Fibroblast of gingiva (primary cell): ENCODE data around the gene HS2ST1.
"Not testable (repeated sequence)": the region's sequence is repeated elsewhere in the genome, so short reads cannot be mapped to it uniquely, and the experiment has no call there.

ENCODE experiments used
- DNase-seq: peaks from one replicate; pipeline ENCODE4 v3.0.0-alpha.2; 2011; ENCODE audit warnings: low read depth

HS2ST1 gene

DNA sequence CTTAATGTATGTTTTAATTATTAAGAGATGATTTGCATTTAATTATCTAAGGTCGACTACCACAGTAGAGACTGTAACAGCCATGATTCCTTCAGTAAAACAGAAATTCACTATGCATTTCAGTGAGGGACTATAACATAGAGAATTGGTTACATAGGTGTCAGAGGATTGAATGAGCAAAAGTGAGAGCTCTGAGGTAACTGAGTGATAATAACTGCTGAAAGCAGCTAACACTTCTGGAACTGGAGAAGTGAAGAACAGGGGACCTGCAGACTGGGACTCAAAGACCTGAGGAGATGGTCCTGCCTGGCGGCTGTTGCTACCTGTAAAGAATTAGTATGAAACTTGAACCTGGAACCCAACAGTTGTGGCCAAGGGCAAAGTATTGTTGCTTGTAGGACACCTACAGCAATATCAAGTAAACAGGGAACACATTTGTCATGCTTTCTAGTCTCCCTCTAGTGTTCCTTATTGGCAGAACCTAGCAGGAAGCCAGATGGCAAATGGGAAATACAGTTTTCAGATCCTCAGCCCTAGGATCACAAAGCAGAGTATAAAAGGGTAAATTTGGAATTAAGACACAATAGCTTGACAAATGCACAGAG is 110.6 kb downstream of the HS2ST1 start:
- peak; percentile 17 for DNase-seq

DNA sequence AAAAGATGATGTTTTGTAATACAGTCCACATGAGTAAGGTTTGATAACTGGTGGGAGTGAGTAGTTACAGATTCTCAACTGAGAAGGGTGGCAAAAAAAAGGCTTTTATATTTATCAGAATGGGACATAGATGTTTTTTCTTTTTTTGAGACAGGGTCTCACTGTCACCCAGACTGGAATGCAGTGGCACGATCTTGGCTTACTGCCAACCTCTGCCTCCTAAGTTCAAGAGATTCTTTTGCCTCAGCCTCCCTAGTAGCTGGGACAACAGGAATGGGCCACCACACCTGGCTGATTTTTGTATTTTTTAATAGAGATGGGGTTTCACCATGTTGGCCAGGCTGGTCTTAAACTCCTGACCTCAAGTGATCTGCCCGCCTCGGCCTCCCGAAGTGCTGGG is 113.1 kb downstream of the HS2ST1 start:
- not testable (repeated sequence) for DNase-seq

DNA sequence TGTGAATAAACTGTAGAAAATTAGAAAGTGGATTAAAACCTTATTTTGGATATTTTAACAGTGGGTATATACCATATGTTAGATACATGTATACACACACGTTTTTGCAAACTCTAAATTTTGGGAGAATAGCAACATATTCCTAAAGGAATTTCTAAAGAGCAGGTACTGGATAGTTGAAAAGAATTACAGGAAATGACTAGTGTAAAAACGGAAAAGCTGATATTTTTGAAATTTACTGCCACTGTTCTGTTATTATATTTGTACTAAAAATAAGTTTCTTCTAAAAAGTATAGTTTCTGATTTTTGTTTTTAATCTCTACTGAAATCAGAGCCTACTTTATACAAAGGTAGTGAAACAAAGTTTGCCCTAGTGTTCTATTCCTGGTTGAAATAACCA is 114.1 kb downstream of the HS2ST1 start:
- no peak for DNase-seq

DNA sequence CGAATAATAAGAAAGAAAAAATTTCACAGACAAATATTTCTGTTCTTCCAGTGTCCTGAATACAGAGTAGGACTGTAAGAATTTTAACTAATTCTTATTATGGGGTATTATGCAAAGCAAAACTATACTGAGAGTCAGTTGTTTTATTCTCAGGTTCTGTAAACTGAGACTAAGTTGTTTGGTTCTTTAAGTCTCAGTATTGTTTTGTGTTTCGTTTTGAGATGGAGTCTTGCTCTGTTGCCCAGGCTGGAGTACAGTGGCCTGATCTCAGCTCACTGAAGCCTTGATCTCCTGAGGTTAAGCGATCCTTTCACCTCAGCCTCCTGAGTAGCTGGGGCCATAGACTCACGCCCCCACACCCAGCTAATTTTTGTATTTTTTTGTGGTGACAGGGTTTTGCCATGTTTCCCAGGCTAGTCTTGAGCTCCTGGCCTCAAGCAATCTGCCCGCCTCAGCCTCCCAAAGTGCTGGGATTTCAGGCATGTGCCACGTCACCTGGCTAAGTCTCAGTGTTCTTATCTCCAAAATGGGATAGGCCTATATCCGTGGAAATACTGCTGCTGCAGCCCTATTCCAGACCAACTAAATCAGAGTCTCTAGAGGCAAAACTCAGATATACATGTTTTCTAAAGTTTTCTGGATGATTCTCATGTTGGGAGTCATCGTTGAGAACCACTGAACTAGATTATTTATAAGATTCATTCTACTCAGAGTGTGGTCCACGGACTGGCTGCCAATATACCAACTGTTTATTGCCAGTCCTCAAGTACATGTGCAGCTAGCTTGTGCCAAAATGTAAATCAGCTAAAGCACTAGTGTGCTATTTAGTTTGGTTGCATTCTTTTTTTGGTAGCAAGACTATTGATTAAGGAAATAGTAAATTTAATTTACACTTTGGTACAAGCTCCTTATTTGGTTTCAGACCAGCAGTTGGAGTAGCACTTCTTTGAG is 116.6 kb downstream of the HS2ST1 start:
- no peak for DNase-seq

DNA sequence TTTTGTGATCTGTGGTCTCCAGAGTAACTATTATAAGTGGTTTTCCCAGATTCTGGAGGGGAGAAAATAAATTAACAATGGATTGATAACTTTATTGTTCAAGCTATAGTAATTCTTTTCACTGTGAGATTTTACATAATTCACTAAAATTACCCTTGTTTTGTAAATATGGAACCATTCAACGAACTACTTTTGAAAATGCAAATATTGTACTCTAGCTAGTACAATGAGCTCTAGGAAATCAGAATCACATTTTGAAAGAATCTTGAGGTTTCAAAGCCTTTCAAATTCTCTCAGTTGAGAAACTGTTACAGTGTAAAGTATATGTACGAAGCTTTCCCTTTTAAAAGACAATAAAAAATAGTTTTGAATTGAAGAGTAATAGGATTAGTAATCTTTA is 119.9 kb downstream of the HS2ST1 start:
- no peak for DNase-seq

DNA sequence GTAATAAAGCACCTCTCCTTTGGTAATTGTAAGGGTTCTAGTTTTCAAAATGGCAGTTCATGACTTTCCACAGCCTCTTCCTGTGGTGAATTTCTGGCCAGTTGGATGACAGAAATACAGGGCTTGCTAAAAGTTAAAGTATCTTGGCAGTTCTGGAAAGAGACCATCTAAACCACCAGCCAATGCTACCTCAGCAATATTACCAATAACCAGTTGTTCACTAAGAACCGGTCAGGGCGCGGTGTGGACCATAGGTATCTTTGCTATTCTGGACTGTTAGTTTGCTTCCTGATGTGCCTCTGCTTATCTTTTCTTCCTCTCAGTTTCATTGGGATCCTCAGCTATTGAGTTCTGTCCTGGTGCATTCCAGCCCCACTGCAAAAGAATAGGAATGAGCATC is 124.7 kb downstream of the HS2ST1 start:
- DNase-seq: no peak

DNA sequence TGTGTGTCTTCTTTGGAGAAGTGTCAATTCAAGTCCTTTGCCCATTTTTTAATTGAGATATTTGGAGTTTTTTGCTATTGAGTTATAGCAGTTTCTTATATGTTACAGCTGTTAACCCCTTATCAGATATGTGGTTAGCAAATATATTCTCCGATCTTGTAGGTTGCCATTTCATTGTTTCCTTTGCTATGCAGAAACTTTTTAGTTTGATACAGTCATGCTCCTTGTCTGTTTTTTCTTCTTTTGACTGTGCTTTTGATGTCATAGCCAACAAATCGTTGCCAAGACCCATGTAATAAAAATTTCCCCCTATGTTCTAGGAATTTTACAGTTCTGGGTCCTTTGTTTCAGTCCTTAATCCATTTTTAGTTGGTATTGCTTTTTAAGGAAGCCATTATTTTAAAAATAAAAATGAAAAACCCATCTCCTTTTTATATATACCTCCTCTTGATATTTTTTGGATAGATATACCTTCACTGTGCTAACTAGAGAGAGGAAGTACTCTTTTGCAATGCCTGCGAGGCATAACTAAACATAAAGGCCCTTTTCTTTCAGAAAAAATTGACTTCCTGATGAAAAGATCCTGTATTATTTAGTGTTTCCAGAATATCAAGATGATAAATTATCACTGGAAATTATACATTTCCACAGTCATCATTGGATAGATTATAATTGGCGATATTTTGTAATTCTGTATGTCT is 127.8 kb downstream of the HS2ST1 start:
- no peak for DNase-seq

DNA sequence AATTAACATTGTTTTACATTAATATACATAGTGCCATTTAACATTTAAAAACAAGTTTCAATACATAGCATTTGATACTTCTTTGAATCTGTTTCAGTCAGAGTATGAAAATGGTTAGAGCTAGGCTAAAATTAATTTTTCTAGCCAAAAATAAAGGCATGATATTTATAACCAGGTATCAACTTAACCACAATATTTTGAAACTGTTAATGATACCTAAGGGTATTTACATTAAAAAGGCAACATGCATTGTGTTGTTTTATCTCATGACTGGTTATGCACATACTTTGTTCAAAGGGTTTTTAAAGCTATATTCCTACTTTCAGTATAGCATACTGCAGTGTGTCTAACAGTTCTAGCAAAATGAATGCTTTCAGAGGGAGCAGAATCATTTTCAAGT is 130.0 kb downstream of the HS2ST1 start:
- DNase-seq: no peak

DNA sequence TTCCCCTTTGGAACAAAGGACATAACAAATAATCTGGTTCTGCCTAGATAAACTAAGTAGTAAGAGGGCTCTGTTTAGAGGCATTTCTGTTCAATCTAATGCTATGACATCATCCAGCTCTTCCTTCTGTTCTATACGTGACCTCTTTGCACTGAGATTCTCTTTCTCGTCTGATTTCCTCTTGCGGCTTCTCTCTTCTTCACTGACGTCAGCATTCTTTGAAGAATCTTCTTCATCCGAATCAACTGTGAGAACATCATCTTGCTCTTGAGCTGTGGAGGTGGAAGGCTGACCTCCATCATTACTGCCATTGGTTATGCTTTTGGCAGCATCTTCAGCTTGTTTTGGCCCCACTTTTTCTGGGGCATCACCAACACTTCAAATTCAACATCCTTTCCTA is 130.4 kb downstream of the HS2ST1 start:
- no peak for DNase-seq

DNA sequence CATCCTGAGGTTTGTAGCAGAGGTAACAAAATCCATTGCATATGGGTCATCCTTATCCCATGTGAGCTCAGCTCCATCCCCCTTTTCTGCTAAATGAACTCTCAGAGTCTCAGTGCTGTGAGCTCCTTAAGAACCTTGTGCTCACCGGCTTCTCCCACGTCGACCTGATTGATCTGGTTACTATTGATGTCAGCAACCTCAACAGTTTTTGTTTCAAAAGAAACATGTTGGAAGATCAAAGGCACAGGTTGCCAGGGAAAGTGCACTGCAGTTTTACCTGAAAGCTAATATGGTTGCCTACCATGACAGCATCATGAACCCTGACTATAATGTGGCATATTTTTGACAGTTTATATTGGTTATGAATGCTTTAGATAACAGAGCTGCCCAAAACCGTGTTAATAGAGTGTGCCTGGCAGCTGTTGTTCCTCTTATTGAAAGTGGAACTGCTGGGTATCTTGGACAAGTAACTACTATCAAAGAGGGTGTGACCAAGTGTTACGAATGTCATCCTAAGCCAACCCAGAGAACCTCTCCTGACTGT is 131.4 kb downstream of the HS2ST1 start:
- no peak for DNase-seq

DNA sequence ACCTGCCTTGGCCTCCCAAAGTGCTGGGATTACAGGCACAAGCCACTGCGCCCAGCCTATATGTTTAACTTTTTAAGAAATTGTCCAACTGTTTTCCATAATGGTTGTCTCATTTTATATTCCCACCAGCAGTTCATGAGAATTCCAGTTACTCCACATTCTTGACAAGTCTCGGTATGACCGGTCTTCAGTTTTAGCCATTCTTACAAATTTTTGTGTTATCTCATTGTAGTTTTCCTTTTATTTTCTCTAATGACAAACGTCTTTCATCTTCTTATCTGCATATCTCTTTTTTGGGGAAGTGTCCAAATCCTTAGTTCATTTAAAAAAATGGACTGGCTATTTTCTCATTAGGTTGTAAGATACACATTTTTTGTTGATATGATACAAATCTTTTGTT is 132.5 kb downstream of the HS2ST1 start:
- no peak for DNase-seq

DNA sequence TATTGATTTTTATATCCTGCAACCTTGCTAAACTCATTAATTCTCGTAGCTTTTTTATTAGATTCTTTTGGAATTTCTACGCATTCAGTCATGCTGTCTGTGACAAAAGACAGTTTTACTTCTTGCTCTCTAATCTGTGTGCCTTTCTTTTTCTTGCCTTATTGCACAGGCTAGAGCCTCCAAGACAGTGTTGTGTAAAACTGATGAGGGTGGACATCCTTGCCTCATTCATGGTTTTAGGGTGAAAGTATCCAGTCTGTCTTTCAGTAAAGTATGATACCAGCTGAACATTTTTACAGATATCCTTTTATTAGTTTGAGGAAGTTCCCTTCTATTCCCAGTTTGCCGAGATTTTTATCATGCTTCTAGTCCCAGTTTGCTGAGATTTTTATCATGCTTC is 133.8 kb downstream of the HS2ST1 start:
- DNase-seq: no peak

DNA sequence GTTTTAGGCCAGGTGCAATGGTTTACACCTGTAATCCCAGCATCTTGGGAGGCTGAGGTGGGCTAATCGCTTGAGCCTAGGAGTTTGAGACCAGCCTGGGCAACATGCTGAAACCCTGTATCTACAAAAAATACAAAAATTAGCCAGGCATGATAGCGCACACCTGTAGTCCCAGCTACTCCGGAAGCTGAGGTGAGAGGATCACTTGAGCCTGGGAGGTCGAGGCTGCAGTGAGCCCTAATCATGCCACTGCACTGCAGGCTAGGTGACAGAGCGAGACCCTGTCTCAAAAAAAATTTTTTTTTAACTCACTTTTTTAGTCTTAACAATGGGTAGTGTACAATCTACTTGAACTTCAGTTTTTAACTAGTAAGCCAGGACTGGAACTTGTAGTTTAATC is 137.5 kb downstream of the HS2ST1 start:
- DNase-seq: no peak

DNA sequence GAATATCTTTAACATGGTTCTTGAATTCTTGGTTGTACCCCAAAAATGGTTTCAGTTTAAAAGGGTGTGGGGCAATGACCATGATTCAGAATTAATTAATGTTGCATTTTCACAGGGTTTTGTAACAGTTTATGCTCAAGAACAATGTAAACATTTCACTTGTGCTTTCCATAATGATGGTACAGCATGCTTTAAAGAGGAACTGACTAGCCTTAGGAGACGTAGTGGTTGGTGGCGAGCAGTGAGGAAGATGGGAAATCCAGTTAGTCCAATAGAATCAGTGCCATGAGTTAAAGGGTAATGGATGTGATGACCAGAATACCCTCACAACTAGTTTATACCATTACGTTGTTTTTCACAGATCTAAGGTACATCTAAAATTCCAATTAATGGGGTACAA is 138.0 kb downstream of the HS2ST1 start:
- DNase-seq: no peak

DNA sequence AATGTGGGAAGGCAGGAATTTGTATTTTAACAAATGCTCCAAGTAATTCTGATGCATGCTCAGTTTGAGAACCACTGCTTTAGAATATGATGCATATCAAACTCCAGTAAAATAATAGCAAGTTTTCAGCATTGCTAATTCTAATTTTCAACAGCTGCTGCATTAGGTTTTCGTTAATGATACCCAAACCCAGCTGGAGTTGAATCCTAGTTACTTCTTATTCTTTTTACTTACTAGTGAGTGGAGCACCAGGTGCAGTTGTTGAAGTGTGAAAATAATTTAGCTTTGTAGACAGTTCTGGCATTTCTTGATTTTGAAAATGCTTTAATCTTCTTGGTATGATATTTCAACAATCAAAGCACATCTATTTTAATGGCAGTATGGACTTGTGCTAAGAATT is 138.5 kb downstream of the HS2ST1 start:
- DNase-seq: no peak

DNA sequence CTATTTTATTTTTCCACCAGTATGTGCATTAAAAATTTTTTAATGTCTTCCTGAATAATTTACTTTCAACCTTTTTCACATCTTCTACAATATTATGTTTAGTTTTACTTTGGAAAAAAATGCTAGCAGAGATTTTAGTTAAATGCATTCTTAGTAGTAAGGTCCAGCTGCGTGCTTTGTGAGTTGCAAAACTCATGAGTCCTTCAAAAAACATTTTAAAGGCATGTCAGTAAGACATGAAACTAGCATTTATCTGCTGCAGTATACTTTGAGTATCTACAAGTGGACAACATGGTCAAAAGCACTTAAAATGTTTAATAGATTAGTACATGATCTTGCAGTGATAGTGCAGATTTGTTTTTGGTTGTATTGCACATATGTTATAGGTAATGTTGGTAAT is 139.0 kb downstream of the HS2ST1 start:
- DNase-seq: no peak

DNA sequence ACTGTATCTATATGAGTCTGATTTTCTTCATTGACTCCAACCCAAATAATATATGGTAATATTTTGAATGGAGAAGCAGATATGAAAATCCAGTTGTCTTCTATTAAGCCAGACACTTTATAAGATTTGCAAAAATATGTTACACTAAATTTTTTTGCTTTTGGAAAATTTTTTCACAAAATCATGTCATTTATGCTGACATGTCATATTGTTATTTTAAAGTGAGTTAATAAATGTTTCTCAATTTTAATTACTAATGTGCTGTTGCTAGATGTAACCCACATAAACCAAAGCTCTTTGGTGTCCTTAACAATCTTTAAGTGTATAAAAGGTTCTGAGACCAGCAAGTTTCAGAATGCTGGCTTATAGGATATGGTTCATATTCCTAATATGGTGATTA is 142.5 kb downstream of the HS2ST1 start:
- DNase-seq: no peak

DNA sequence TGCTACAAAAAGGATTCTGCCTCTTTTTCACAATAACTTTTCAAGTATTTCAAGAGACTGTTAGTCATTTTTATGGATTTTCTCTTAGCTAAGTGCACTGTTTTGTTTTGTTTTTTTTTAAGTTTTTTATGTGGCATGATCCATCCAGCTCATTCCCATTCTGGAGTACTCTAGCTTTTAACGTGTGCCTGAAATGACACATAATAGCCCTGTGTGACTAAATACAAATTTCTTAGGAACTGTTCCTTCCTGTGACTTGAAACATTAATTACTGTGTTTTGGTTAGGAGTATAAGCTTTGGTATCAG is 143.9 kb downstream of the HS2ST1 start:
- DNase-seq: no peak

DNA sequence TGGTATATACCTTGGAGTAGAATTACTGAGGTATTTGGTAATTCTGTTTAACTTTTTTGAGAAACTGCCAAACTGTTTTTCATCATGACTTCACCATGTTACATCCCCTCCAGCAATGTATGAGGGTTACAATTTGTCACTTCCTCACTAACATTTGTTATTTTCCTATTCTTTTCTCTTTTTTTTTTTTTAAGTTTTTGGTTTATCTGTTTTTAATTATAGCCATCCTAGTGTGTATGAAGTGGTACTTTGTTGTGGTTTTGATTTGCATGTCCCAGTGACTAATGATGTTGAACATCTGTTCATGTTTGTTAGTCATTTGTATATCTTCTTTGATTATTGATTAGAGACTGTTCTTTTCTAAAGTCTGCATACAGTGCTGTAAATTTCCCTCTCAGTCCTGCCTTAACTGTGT is 147.3 kb downstream of the HS2ST1 start:
- peak; percentile 57 for DNase-seq

DNA sequence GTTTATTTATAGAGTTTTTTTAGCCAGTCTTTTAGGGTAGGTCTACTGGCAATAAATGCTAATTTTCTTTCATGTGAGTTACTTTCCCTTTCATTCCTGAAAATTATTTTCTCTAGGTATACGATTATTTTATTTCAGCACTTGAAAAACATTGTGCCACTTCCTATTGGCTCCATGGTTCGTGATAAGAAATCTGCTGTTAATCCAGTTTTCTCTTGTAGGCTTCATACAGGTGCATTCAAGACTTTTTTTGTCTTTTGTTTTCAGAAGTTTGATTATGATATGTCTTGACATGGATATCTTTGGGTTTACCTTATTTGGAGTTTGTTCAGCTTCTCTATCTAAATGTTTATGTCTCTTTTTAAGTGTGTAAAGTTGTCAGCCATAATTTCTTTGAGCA is 148.3 kb downstream of the HS2ST1 start:
- no peak for DNase-seq

DNA sequence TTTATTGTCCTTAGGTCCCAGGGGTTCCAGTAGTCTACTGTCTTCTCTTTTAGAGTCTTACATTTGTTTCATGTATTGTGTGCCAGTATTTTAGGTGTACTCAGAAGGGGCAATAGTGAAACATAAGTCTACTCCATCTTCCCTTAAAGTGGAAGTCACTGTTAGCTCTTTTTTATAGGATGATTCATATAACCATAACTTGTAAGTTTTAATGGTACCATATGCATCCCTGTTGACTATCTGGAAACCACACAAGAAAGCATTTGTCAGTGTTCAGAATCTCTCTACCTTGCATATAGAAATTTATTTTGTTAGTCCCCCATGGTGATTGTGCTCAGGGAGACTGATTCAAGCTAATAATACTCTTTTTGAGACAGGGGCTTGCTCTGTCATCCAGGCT is 149.9 kb downstream of the HS2ST1 start:
- no peak for DNase-seq

DNA sequence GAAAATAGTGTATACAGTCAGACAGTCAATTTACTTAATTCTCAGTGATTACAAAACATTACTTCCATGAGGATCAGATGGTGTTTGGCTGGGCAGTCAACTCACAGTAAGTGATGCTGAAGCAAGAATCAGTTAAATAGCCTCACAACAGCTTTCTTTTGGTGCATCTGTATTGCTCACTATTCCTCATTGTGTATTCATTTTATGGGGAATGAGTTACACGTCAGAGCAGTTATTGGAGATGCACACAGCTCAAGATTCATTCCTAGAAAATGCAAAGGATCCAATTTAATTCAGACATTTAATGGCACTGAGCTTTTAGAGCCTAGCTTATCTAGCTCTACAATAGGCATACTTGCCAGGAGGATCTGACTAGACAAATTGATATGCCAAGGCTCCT is 150.6 kb downstream of the HS2ST1 start:
- no peak for DNase-seq

DNA sequence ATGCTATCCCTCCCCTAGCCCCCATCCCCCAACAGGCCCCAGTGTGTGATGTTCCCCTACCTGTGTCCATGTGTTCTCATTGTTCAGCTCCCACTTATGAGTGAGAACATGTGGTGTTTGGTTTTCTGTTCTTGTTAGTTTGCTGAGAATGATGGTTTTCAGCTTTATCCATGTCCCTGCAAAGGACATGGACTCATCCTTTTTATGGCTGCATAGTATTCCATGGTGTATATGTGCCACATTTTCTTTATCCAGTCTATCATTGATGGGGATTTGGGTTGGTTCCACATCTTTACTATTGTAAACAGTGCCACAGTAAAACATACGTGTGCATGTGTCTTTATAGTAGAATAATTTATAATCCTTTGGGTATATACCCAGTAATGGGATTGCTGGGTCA is 152.3 kb downstream of the HS2ST1 start:
- DNase-seq: not testable (repeated sequence)
